GM21367 (cell line): ENCODE results near the gene ZFP36L1.

ENCODE experiments used
- ATAC-seq: cut with Tn5 transposase; IDR thresholded peaks from one replicate; pipeline ENCODE4 v1.9.1; 2021; ENCODE audit not compliant: unreplicated experiment

ZFP36L1 gene

DNA sequence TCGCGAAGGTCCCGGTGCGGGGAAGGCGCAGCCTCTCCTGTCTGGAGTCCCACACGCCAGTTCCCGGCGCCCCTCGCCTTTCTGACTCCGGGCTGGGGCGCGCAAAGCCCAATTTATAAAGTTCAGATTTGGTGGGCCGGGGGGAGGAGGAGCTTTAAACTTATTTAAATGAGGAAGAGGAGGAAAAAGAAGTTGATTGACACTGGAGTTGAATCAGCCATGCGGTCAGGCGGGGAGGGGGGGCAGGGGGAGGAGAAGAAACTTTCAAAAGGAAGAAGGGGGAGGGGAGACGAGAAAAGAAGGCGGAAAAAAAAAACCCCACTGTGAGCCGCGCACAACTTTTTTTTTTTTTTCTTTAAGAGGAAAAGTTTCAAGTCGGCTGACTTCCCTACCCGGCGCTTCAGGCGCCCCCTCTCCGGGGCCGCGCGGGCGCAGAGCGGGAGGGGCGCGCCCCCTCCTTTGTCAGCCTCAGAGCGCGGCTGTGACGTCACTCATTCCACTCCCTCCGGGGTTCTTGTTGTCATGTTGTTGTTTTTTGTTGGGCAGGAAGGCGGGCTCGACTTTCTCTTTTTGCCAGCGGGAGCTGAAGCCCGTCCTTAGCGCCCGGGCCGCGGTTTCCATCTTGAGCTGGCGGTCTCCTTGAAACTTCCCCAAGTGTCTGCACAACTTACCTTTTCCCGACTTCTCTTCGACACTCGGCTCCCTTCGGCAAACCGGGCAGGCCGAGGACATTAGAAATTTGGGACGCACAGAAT lies at the start of gene ZFP36L1:
ZFP36L1 (minus strand) TSS at position 89 of the 755 bp plus-strand sequence. CDS start 129 bp downstream, outside the sequence.
- ATAC-seq = peak; percentile 26

GRCh38 chr14:68842298-68842697 lies 49.4 kb upstream of the ZFP36L1 start:
- no peak for ATAC-seq

- no peak for ATAC-seq
Measured at GRCh38 chr14:68841016-68841809, 48.3 kb upstream of the ZFP36L1 start.

- no peak for ATAC-seq
Measured at GRCh38 chr14:68840454-68840853, 47.6 kb upstream of the ZFP36L1 start.

- no peak for ATAC-seq
Measured at GRCh38 chr14:68836082-68836481, 43.2 kb upstream of the ZFP36L1 start.

DNA sequence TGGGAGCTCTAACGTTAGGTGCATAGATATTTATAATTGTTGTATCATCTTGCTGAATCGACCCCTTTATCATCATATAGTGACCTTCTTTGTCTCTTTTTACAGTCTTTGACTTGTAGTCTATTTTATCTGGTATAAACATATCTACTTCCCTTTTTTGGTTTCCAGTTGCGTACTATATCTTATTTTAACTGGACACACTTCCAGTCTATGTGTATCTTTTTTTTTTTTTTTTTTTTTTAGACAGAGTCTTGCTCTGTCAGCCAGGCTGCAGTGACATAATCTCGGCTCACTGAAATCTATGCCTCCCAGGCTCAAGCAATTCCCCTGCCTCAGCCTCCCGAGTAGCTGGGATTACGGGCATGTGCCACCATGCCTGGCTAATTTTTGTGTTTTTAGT lies 41.9 kb upstream of the ZFP36L1 start:
- ATAC-seq = no peak

GRCh38 chr14:68828698-68829097 lies 35.8 kb upstream of the ZFP36L1 start:
- ATAC-seq = no peak

GRCh38 chr14:68825729-68826128 lies 32.9 kb upstream of the ZFP36L1 start:
- no peak for ATAC-seq

DNA sequence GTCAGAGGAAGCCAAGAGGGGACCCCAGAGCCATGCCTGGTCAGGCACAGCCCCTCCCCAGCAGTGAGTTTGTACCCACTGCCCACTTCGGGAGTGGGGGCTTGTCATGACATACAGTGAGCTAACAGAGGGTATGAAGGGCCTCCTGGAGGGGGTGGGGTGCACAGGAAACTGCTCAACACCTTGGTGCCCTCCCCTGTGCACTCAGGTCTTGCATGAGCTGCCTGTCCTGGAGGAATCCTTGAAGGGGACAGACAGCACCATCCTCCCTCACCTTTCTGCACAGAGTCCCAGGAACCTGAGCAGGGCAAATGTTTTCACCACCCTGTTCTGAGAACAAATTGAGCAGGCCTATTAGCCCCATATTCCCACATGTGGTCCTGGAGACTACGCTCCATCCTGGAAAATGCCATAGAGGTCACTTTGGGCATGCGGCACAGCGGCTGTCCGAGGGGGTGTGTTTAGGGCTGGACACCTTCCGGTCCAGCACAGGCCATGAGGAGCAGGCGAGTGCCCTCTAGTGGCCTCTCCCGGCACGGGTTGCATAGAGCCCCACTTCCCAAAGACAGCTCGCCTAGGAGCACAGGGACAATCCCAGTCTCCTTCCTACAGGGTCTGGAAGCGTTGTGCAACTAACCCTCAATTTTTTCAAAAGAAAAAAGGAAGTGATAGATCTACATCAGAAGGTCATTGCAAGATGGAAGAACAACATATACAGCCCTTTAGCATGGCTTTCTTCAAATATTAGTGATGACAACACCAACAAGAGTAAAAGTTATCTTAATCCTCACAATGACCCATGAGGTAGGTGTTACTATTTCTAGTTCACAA lies 31.9 kb upstream of the ZFP36L1 start:
- ATAC-seq = no peak

DNA sequence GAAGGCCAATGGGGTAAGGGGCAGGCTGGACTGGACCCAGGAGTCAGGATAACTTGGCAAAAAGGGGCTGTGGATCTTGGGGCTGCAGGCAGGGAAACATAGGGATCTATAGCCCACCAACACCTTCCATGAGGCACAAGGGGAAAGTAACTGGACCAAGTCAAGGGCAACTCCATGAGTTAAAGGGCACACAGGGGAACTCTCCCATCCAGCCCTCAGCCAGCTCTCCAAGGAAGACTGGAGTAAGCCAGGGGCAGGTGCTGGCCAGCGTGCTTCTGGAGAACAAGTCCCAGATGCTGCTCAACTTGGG lies 31.3 kb upstream of the ZFP36L1 start:
- no peak for ATAC-seq

GRCh38 chr14:68823434-68824206 lies 30.8 kb upstream of the ZFP36L1 start:
- no peak for ATAC-seq

- no peak for ATAC-seq
Measured at GRCh38 chr14:68822926-68823325, 30.1 kb upstream of the ZFP36L1 start.

DNA sequence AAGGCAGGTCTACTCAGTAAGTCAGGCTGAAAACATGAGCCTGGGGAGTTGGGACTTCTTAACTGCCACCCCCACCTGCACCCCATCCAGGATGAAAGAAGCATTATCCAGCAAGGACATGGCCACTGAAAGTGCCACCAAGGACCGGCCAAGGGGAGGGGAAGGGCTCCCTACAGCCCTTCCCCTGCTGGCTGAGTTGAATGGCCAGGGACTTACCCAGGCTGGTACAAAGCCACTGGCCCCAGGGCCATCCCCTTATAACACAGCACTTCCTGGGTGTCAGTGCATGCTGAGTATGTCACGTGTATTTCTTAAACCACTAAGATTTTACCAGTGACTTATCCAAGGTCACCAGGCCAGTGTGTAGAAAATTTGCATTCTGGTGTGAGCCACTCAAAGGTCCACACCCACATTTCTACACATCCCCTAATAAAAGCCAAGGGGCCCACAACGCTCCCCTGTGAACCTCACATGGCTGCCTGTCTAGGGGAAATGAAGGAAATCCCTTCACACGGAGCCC lies 29.3 kb upstream of the ZFP36L1 start:
- ATAC-seq = peak; percentile 60

- ATAC-seq = no peak
Measured at GRCh38 chr14:68820999-68821683, 28.3 kb upstream of the ZFP36L1 start.

DNA sequence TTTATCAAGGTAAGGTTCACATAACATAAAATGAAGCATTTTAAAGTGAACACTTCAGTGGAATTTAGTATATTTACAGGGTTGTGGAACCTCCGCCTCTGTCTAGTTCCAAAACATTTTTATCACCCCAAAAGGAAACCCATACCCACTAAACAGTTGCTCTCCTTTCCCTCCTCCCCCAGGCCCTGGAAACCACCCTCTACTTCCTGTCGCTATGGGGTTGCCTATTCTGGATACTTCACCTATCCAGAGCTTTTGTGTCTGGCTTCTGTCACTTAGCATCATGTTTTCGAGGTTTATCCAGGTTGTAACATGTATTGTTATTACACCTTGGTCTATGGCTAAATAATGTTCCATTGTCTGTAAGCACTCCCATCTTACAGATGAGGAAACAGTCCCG lies 27.7 kb upstream of the ZFP36L1 start:
- ATAC-seq = no peak

DNA sequence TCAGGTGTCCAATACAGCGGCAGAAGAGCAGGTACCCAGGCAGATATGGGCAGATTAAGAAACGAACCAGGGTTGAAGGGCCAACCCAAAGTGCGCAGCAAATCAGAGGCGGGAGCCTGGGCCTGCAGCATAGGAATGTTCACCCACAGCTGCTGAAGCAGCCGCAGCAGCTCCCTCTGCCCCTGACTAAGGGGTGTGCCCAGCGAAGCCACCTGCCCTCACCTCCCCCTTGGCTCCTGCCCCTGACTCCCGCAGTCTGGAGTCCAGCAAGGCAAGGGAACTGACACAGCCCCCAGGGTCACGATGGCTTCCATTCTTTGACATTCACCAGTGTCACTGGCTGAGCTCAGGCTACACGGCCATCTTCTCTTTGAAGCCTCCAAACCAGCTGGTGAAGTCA lies 27.3 kb upstream of the ZFP36L1 start:
- ATAC-seq = no peak

- ATAC-seq = no peak
Measured at GRCh38 chr14:68819260-68819691, 26.4 kb upstream of the ZFP36L1 start.

GRCh38 chr14:68817506-68818212 lies 24.8 kb upstream of the ZFP36L1 start:
- no peak for ATAC-seq

DNA sequence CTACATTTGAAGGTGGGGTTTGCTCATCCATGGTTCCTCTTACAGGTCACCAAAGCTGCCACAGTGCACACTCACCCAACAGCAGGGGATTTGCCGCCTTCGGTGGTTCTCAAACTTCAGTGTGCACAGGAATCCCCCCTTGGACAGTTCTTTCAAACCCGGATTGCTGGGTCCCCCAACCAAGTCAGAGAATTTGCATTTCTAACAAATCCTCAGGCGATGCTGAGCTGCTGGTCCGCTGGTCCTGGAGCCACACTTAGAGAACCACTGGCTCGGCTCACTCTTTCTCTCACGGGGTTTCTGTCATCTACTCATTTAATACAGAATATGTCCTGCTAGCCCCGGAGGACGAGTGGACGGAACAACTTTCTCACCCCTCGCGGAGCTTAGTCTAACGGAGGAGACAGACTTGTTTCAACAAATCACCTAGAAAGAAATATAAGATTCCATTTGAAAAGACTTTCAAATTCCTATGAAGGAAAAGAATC lies 24.1 kb upstream of the ZFP36L1 start:
- ATAC-seq = no peak
